ENCODE data around the gene SFTA2.
A peak's percentile ranks its signal among the peaks of the same experiment; 100 is the strongest.
"Not testable (repeated sequence)": the region's sequence is repeated elsewhere in the genome, so short reads cannot be mapped to it uniquely, and the experiment has no call there.

SFTA2 gene

DNA sequence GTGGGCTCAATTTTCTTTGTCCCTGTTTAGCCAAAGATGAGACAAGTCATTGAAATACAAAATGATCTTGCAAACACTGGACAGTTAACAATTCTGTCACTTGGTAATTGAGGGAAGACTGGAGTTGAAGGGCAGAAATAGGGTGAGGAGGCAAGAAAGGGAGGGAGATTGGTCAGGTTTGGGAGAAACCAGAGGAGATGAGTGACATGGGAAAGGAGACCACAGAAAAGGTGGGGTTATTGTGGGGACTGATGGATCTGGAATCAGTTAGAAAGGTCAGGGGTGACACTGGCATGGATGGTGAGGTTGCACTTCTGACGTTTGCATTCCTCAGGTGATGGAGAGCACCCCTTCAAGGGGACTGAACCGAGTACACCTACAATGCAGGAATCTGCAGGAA lies 23.3 kb downstream of the SFTA2 start:
- Histone ChIP-seq H3K36me3 (ENCODE audit: insufficient read depth, low read length) (peaks cover 26% of the 10 kb centered on the region), H3K27ac (ENCODE audit: low read depth, low read length) (no peak overlapping the region), H3K4me3 (ENCODE audit: low read depth in 1 of 2, low read length in 2 of 2) (peak overlapping the region; percentile 83 to 99), H3K4me1 (ENCODE audit: insufficient read depth, low read length) (peaks cover 17% of the 10 kb centered on the region), H3K9ac (ENCODE audit: low read length) (peak overlapping the region; percentile 91), H3K9me3 (ENCODE audit: low read length) (no peaks in the 10 kb centered on the region), H3K27me3 (ENCODE audit: control insufficient read depth in 1 of 2, insufficient read depth in 2 of 2, low read length in 2 of 2) (no peaks in the 10 kb centered on the region)

GRCh38 chr6:30907758-30908591 lies 24.0 kb downstream of the SFTA2 start, which contains the start of gene GTF2H4:
Gene GTF2H4 (plus strand): TSS chr6:30908207.
- H3K27me3 ChIP-seq (ENCODE audit: control insufficient read depth in 1 of 2, insufficient read depth in 2 of 2, low read length in 2 of 2) = no peaks in the 10 kb centered on the region
- H3K9me3 ChIP-seq (ENCODE audit: low read length) = no peaks in the 10 kb centered on the region
- H3K27ac ChIP-seq (ENCODE audit: low read depth, low read length) = peak within 1 kb of the TSS; percentile 52
- H3K9ac ChIP-seq (ENCODE audit: low read length) = peak within 1 kb of the TSS; percentile 91
- H3K4me1 ChIP-seq (ENCODE audit: insufficient read depth, low read length) = peaks cover 10% of the 10 kb centered on the region
- peak within 1 kb of the TSS; percentile 83 to 99 for H3K4me3 ChIP-seq (ENCODE audit: low read depth in 1 of 2, low read length in 2 of 2)
- peaks cover 26% of the 10 kb centered on the region for H3K36me3 ChIP-seq (ENCODE audit: insufficient read depth, low read length)

DNA sequence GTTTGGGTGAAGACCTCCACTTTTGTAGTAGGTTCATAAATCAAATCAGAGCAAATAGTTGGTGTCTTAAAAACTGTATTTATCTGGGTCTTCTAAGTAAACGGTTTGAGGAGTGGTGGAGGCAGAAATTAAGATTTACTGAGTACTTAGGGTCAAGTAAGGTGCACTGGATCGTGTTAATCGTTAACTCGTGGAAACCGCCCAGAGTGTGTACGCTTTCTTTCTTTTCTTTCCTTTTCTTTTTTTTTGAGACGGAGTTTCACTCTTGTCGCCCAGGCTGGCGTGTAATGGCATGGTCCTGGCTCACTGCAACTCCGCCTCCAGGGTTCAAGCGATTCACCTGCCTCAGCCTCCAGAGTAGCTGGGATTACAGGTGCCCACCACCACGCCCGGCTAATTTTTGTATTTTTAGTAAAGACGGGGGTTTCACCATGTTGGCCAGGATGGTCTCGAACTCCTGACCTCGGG lies 24.6 kb downstream of the SFTA2 start:
- Histone ChIP-seq H3K36me3 (ENCODE audit: insufficient read depth, low read length) (peaks cover 23% of the 10 kb centered on the region), H3K4me1 (ENCODE audit: insufficient read depth, low read length) (peaks cover 10% of the 10 kb centered on the region), H3K4me3 (ENCODE audit: low read depth in 1 of 2, low read length in 2 of 2) (peak overlapping the region in 1 of 2 donors; percentile 99)
- H3K9me3 ChIP-seq (ENCODE audit: low read length); H3K27me3 ChIP-seq (ENCODE audit: control insufficient read depth in 1 of 2, insufficient read depth in 2 of 2, low read length in 2 of 2); H3K27ac ChIP-seq (ENCODE audit: low read depth, low read length); H3K9ac ChIP-seq (ENCODE audit: low read length): not testable (repeated sequence)

DNA sequence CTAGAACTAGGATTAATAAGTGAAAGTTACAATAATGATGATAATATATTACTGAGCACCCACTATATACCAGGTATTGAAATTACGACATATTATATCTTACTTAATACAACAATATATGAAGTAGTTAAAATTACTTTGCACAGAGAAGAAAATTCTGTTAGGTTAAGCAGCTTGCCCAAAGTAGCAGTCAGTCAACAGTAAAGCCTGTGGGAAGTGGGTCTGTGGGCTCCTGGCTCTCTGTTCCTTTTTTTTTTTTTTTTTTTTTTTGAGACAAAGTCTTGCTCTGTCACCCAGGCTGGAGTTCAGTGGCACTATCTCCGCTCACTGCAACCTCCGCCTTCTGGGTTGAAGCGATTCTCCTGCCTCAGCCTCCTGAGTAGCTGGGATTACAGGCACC lies 28.7 kb downstream of the SFTA2 start:
- Histone ChIP-seq H3K4me3 (ENCODE audit: low read depth in 1 of 2, low read length in 2 of 2) (no peak overlapping the region), H3K4me1 (ENCODE audit: insufficient read depth, low read length) (no peaks in the 10 kb centered on the region), H3K27ac (ENCODE audit: low read depth, low read length) (no peak overlapping the region), H3K27me3 (ENCODE audit: control insufficient read depth in 1 of 2, insufficient read depth in 2 of 2, low read length in 2 of 2) (no peaks in the 10 kb centered on the region), H3K36me3 (ENCODE audit: insufficient read depth, low read length) (peaks cover 9% of the 10 kb centered on the region), H3K9me3 (ENCODE audit: low read length) (no peaks in the 10 kb centered on the region), H3K9ac (ENCODE audit: low read length) (no peak overlapping the region)

DNA sequence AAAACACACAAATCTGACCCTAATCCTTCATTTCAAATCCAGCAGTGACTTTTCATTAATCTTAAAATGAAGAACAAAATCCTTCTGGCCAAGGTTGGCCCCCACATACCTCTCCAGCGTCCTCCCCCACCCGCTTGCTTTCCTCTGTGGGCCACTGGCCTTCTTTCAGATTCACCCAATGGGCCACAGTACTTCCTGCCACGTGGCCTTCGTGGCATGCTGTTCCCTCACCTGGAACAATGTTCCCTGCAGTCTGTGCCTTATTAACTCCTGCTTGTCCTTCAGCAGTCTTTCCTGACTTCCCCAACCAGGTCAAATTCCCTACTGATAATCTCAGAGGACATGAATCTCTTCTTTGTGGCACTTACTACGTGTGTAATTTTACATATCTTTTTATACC lies 29.3 kb downstream of the SFTA2 start:
- Histone ChIP-seq H3K9me3 (ENCODE audit: low read length) (no peaks in the 10 kb centered on the region), H3K36me3 (ENCODE audit: insufficient read depth, low read length) (peaks cover 14% of the 10 kb centered on the region), H3K4me3 (ENCODE audit: low read depth in 1 of 2, low read length in 2 of 2) (no peak overlapping the region), H3K4me1 (ENCODE audit: insufficient read depth, low read length) (no peaks in the 10 kb centered on the region), H3K27me3 (ENCODE audit: control insufficient read depth in 1 of 2, insufficient read depth in 2 of 2, low read length in 2 of 2) (no peaks in the 10 kb centered on the region), H3K27ac (ENCODE audit: low read depth, low read length) (no peak overlapping the region), H3K9ac (ENCODE audit: low read length) (no peak overlapping the region)

DNA sequence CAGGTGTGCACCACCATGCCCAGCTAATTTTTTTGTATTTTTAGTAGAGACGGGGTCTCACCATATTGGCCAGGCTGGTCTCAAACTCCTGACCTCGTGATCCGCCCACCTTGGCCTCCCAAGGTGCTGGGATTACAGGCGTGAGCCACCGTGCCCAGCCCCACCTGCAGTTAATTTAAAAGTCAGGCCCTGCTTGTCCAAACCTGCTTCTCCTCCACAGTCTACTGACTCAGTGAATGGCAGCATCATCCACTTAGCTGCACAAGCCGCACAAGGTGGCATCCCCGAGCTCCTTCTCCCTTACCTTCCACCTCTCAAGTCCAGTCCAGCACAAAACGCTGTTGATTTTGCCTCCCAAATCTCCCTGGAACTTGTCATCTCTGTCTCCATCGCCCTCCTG lies 29.8 kb downstream of the SFTA2 start:
- H3K36me3 ChIP-seq (ENCODE audit: insufficient read depth, low read length) = peaks cover 19% of the 10 kb centered on the region
- not testable (repeated sequence) for H3K4me1 ChIP-seq (ENCODE audit: insufficient read depth, low read length); H3K9ac ChIP-seq (ENCODE audit: low read length); H3K27me3 ChIP-seq (ENCODE audit: control insufficient read depth in 1 of 2, insufficient read depth in 2 of 2, low read length in 2 of 2); H3K27ac ChIP-seq (ENCODE audit: low read depth, low read length); H3K9me3 ChIP-seq (ENCODE audit: low read length); H3K4me3 ChIP-seq (ENCODE audit: low read depth in 1 of 2, low read length in 2 of 2)

DNA sequence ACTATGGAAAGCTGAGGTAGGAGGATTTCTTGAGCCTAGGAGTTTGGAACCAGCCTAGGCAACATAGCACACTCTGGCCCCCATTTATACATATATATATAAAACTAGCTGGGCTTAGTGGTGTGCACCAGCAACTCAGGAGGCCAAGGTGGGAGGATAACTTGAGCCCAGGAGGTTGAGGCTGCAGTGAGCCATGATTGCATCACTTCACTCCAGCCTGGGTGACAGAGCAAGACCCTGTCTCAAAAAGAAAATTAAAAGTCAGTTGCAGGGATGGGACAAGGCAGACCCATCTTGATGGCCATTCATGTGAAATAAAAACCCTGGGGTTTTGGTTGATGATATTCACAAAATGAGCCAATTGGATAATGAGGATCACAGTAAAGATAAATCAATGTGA lies 30.5 kb downstream of the SFTA2 start:
- Histone ChIP-seq H3K27me3 (ENCODE audit: control insufficient read depth in 1 of 2, insufficient read depth in 2 of 2, low read length in 2 of 2) (no peaks in the 10 kb centered on the region), H3K4me1 (ENCODE audit: insufficient read depth, low read length) (no peaks in the 10 kb centered on the region), H3K27ac (ENCODE audit: low read depth, low read length) (no peak overlapping the region), H3K9me3 (ENCODE audit: low read length) (no peaks in the 10 kb centered on the region), H3K9ac (ENCODE audit: low read length) (no peak overlapping the region), H3K4me3 (ENCODE audit: low read depth in 1 of 2, low read length in 2 of 2) (no peak overlapping the region), H3K36me3 (ENCODE audit: insufficient read depth, low read length) (peaks cover 25% of the 10 kb centered on the region)

GRCh38 chr6:30900863-30901417 lies 31.0 kb downstream of the SFTA2 start:
- Histone ChIP-seq H3K27me3 (ENCODE audit: control insufficient read depth in 1 of 2, insufficient read depth in 2 of 2, low read length in 2 of 2) (no peaks in the 10 kb centered on the region), H3K27ac (ENCODE audit: low read depth, low read length) (no peak overlapping the region), H3K9me3 (ENCODE audit: low read length) (no peaks in the 10 kb centered on the region), H3K4me3 (ENCODE audit: low read depth in 1 of 2, low read length in 2 of 2) (no peak overlapping the region), H3K9ac (ENCODE audit: low read length) (no peak overlapping the region), H3K4me1 (ENCODE audit: insufficient read depth, low read length) (no peaks in the 10 kb centered on the region), H3K36me3 (ENCODE audit: insufficient read depth, low read length) (peaks cover 30% of the 10 kb centered on the region)

DNA sequence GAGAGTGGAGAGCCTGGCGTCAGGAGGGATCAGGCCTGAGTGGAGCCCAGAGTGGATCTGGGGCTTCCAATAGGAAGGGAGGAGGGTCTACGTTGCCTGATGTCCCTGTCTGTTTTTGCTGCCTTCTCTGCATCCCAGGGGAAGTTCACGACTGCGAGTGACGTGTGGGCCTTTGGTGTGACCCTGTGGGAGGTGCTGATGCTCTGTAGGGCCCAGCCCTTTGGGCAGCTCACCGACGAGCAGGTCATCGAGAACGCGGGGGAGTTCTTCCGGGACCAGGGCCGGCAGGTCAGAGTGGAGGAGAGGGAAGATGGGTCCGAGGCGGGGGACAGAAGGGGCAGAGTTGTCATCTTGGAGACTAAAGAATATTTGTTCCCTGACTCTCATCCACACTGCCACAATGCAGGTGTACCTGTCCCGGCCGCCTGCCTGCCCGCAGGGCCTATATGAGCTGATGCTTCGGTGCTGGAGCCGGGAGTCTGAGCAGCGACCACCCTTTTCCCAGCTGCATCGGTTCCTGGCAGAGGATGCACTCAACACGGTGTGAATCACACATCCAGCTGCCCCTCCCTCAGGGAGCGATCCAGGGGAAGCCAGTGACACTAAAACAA lies 33.1 kb downstream of the SFTA2 start:
- Histone ChIP-seq H3K27me3 (ENCODE audit: control insufficient read depth in 1 of 2, insufficient read depth in 2 of 2, low read length in 2 of 2) (no peaks in the 10 kb centered on the region), H3K36me3 (ENCODE audit: insufficient read depth, low read length) (peaks cover 51% of the 10 kb centered on the region), H3K4me1 (ENCODE audit: insufficient read depth, low read length) (no peaks in the 10 kb centered on the region), H3K27ac (ENCODE audit: low read depth, low read length) (no peak overlapping the region), H3K9ac (ENCODE audit: low read length) (no peak overlapping the region), H3K4me3 (ENCODE audit: low read depth in 1 of 2, low read length in 2 of 2) (no peak overlapping the region), H3K9me3 (ENCODE audit: low read length) (no peaks in the 10 kb centered on the region)

DNA sequence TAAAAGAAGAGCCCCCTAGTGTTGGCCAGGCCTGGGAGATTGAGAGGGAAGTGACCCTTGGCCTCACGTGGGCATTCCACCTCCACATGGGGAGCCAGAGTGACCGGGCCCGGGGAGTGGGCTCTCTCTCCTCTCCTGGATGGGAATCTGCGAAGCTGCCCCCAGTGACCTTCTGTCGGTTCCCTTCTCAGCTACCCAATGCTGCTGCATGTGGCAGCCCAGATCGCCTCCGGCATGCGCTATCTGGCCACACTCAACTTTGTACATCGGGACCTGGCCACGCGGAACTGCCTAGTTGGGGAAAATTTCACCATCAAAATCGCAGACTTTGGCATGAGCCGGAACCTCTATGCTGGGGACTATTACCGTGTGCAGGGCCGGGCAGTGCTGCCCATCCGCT lies 34.1 kb downstream of the SFTA2 start:
- Histone ChIP-seq H3K27me3 (ENCODE audit: control insufficient read depth in 1 of 2, insufficient read depth in 2 of 2, low read length in 2 of 2) (no peaks in the 10 kb centered on the region), H3K4me3 (ENCODE audit: low read depth in 1 of 2, low read length in 2 of 2) (no peak overlapping the region), H3K9ac (ENCODE audit: low read length) (no peak overlapping the region), H3K9me3 (ENCODE audit: low read length) (no peaks in the 10 kb centered on the region), H3K4me1 (ENCODE audit: insufficient read depth, low read length) (no peaks in the 10 kb centered on the region), H3K27ac (ENCODE audit: low read depth, low read length) (no peak overlapping the region), H3K36me3 (ENCODE audit: insufficient read depth, low read length) (peaks cover 61% of the 10 kb centered on the region)

DNA sequence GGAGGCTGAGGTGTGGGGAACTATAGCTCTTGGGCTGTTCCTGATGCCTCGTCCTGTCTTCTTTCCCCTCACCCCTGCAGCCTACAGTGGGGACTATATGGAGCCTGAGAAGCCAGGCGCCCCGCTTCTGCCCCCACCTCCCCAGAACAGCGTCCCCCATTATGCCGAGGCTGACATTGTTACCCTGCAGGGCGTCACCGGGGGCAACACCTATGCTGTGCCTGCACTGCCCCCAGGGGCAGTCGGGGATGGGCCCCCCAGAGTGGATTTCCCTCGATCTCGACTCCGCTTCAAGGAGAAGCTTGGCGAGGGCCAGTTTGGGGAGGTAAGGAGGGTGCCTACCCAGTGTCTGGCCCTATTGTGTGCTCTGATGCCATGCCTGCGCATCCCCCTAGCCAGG lies 35.4 kb downstream of the SFTA2 start:
- peaks cover 68% of the 10 kb centered on the region for H3K36me3 ChIP-seq (ENCODE audit: insufficient read depth, low read length)

More for the DNA sequence above, 35.4 kb downstream of the SFTA2 start:
- no peak overlapping the region for H3K27ac ChIP-seq (ENCODE audit: low read depth, low read length)
- no peak overlapping the region for H3K9ac ChIP-seq (ENCODE audit: low read length)
- no peaks in the 10 kb centered on the region for H3K9me3 ChIP-seq (ENCODE audit: low read length)
- H3K4me1 ChIP-seq (ENCODE audit: insufficient read depth, low read length) = no peaks in the 10 kb centered on the region
- no peak overlapping the region for H3K4me3 ChIP-seq (ENCODE audit: low read depth in 1 of 2, low read length in 2 of 2)
- no peaks in the 10 kb centered on the region for H3K27me3 ChIP-seq (ENCODE audit: control insufficient read depth in 1 of 2, insufficient read depth in 2 of 2, low read length in 2 of 2)

All from muscle layer of colon (tissue), 2 donors.